Endothelial cell of umbilical vein (primary cell): ENCODE results near the gene COTL1. TPM values are rescaled to one million over a fixed set of nuclear protein-coding genes. Genes with fewer than 3 reads are reported as not detected.

Experiments used
- BruUV-seq: library from RNA; stranded (reverse); fragments of 400-500 nt; replicated peaks from 2 replicates; lab custom pipeline; 2021; lab: Mats Ljungman, UMichigan
- CTCF ChIA-PET: fragments of 300-600, 350-600 bp; sonication (Branson Sonifier 250); formaldehyde crosslinking; loops from one replicate; lab custom pipeline; 2021; ENCODE audit warnings: antibody characterized with exemption, inconsistent platforms; lab: Charles Lee
- POLR2A ChIA-PET: fragments of 300-600, 350-600 bp; sonication (Branson Sonifier 250); formaldehyde crosslinking; loops from one replicate; lab custom pipeline; 2021; ENCODE audit warnings: antibody characterized with exemption, inconsistent platforms; lab: Charles Lee
- DNase-seq: peaks from one replicate; pipeline ENCODE4 v3.0.0-alpha.2; 2011; ENCODE audit warnings: low read depth, low spot score
- FAIRE-seq: peaks from 2 replicates; lab custom pipeline; 2011; peaks lifted over from hg19 to GRCh38; lab: Jason Lieb, UNC
- H2AFZ ChIP-seq: 2 replicates; pipeline ENCODE4 v1.6.0; 2012; ENCODE audit warnings: low read depth, low read length, control low read depth, inconsistent platforms
- H3K27ac ChIP-seq: 2 replicates; pipeline ENCODE4 v1.5.1; 2011; ENCODE audit warnings: low read depth, mild to moderate bottlenecking, control low read depth, low read length, moderate library complexity; ENCODE audit not compliant: insufficient read depth
- H3K27me3 ChIP-seq, 2 experiments: 2 replicates each; pipeline versions ENCODE4 v1.6.0 to v1.6.1; 2011; ENCODE audit warnings: low read length in 2 of 2, mixed read lengths in 1 of 2; ENCODE audit not compliant: control insufficient read depth in 2 of 2, insufficient read depth in 2 of 2
- H3K36me3 ChIP-seq, 2 experiments: 2 replicates in 1 of 2; 3 replicates in 1 of 2; pipeline ENCODE4 v1.5.1; 2011; ENCODE audit warnings: low read length in 2 of 2, mild to moderate bottlenecking in 1 of 2, moderate library complexity in 1 of 2; ENCODE audit not compliant: control insufficient read depth in 2 of 2, insufficient read depth in 2 of 2; ENCODE audit errors: extremely low read depth in 1 of 2
- H3K4me1 ChIP-seq: 3 replicates; pipeline ENCODE4 v1.5.1; 2011; ENCODE audit warnings: mild to moderate bottlenecking, low read length; ENCODE audit not compliant: control insufficient read depth, insufficient read depth; ENCODE audit errors: extremely low read depth
- H3K4me2 ChIP-seq: 2 replicates; pipeline ENCODE4 v1.6.1; 2011; ENCODE audit warnings: low read length, control low read depth, mixed read lengths; ENCODE audit not compliant: insufficient read depth
- H3K4me3 ChIP-seq, 3 experiments: fragments of 200-600 bp in 1 of 3; sonication (generic), shearing (Covaris generic) in 1 of 3; replicated peaks in 1 of 3; 2 replicates each; pipeline ENCODE4 v1.5.1; 2011 to 2016; ENCODE audit warnings: control low read depth in 3 of 3, low read length in 3 of 3, mild to moderate bottlenecking in 2 of 3, inconsistent platforms in 1 of 3, low read depth in 1 of 3, moderate library complexity in 1 of 3; ENCODE audit not compliant: insufficient read depth in 1 of 3
- H3K79me2 ChIP-seq: 2 replicates; pipeline ENCODE4 v1.6.0; 2012; ENCODE audit warnings: low read length, inconsistent platforms; ENCODE audit not compliant: control insufficient read depth, insufficient read depth
- H3K9ac ChIP-seq: replicated peaks from 2 replicates; pipeline ENCODE3; 2011; ENCODE audit warnings: low read length, control low read depth; ENCODE audit not compliant: insufficient read depth; ENCODE audit errors: extremely low read depth
- H3K9me1 ChIP-seq: replicated peaks from 3 replicates; pipeline ENCODE4 v1.6.0; 2011; ENCODE audit warnings: mild to moderate bottlenecking, low read length; ENCODE audit not compliant: control insufficient read depth, insufficient read depth; ENCODE audit errors: extremely low read depth
- H3K9me3 ChIP-seq: replicated peaks from 2 replicates; pipeline ENCODE4 v1.5.1; 2012; ENCODE audit warnings: low read length, inconsistent platforms; ENCODE audit not compliant: control insufficient read depth, insufficient read depth
- H4K20me1 ChIP-seq: replicated peaks from 2 replicates; pipeline ENCODE3; 2011; ENCODE audit warnings: mild to moderate bottlenecking, low read length; ENCODE audit not compliant: control insufficient read depth, insufficient read depth; ENCODE audit errors: extremely low read depth
- EZH2 ChIP-seq: IDR thresholded peaks from 2 replicates; pipeline ENCODE4 v1.6.1; 2012; ENCODE audit warnings: borderline replicate concordance, low read depth, mild to moderate bottlenecking, moderate library complexity, low read length, inconsistent platforms; ENCODE audit not compliant: severe bottlenecking
- FOS ChIP-seq: IDR thresholded peaks from 2 replicates; pipeline ENCODE4 v1.6.1; 2011; ENCODE audit warnings: mild to moderate bottlenecking, low read length, moderate library complexity, borderline replicate concordance; ENCODE audit not compliant: insufficient read depth
- GATA2 ChIP-seq: IDR thresholded peaks from 2 replicates; pipeline ENCODE4 v1.7.0; 2011; ENCODE audit warnings: low read depth, mild to moderate bottlenecking, moderate library complexity, mixed read lengths, low read length; ENCODE audit not compliant: insufficient read length, insufficient read depth
- JUN ChIP-seq: IDR thresholded peaks from 2 replicates; pipeline ENCODE4 v1.6.1; 2011; ENCODE audit warnings: borderline replicate concordance, low read depth; ENCODE audit not compliant: insufficient read length, insufficient read depth
- MYC ChIP-seq: IDR thresholded peaks from one replicate; pipeline ENCODE4 v1.6.1; 2011; ENCODE audit warnings: mild to moderate bottlenecking, low read depth, low read length
- POLR2A ChIP-seq: IDR thresholded peaks from 2 replicates; pipeline ENCODE4 v1.6.1; 2012; ENCODE audit warnings: low read depth, mild to moderate bottlenecking, control low read depth, low read length
- POLR2AphosphoS5 ChIP-seq: IDR thresholded peaks from 2 replicates; pipeline ENCODE4 v1.6.1; 2012; ENCODE audit warnings: low read depth, mild to moderate bottlenecking, control low read depth, low read length, moderate library complexity; ENCODE audit not compliant: insufficient read depth
- dilution Hi-C: fragments of 300-500 bp; cut with MboI; formaldehyde crosslinking; loops from one replicate; pipeline ENCODE4 v1.15.0; 2019; ENCODE audit warnings: low sequenced_read_pairs; ENCODE audit not compliant: extremely low pct_ligation_motif_present
- intact Hi-C: fragments of 100-400 bp; cut with micrococcal nuclease; formaldehyde crosslinking; loops from one replicate; pipeline ENCODE4 v1.10.0; 2022
- polyA plus RNA-seq, 4 experiments: library from polyadenylated mRNA; depleted of rRNA in 3 of 4; stranded (reverse) in 3 of 4; unstranded in 1 of 4; fragments of >200 nt; gene quantifications; 2 replicates each; pipeline versions ENCODE4 v1.2.1 to v1.2.3, GENCODE V29; 2011 to 2012; ENCODE audit warnings: missing spikeins in 1 of 4
- total RNA-seq: library from RNA; stranded (reverse); gene quantifications from 2 replicates; pipeline ENCODE4 v1.2.3, GENCODE V29; 2021
- TF ChIP-seq, protein P1 (sequence below): IDR thresholded peaks from 2 replicates; pipeline ENCODE4 v1.6.1; 2011; ENCODE audit not compliant: insufficient read depth, insufficient read length
- TF ChIP-seq, protein P2 (sequence below), 2 donors: IDR thresholded peaks; 1 replicate in 1 of 2; 2 replicates in 1 of 2; pipeline ENCODE4 v1.5.1; 2011; ENCODE audit warnings: low read length in 2 of 2, mild to moderate bottlenecking in 2 of 2, moderate library complexity in 2 of 2, control low read depth in 1 of 2, inconsistent platforms in 1 of 2, low read depth in 1 of 2; ENCODE audit not compliant: insufficient read depth in 1 of 2; ENCODE audit errors: extremely low read depth in 1 of 2

COTL1 gene
- total and polyA plus RNA-seq, 2 donors (not counting 3 experiments of a cell fraction or from before 2014, with no cell fraction given) = 90.0 to 200 TPM

GRCh38 chr16:84603940-84604339 lies 13.9 kb downstream of the COTL1 start:
- Histone ChIP-seq H3K4me2 (no peak overlapping the region), H3K9ac (no peak overlapping the region), H3K4me1 (peaks cover 50% of the 10 kb centered on the region), H3K79me2 (peaks cover 62% of the 10 kb centered on the region), H3K36me3 (peaks cover 0 to 3% of the 10 kb centered on the region in 2 experiments), H3K27ac (peak overlapping the region; percentile 81), H4K20me1 (no peaks in the 10 kb centered on the region), H2AFZ (no peak overlapping the region), H3K9me1 (no peaks in the 10 kb centered on the region), H3K4me3 (no peak overlapping the region), H3K9me3 (no peaks in the 10 kb centered on the region), H3K27me3 (no peaks in the 10 kb centered on the region)
- no peak for DNase-seq
- POLR2A ChIA-PET = no interaction called here
- TF ChIP-seq GATA2 (no peak), FOS (no peak), MYC (no peak), JUN (no peak), POLR2AphosphoS5 (no peak), POLR2A (no peak), EZH2 (no peak)
- TF ChIP-seq, protein P1, sequence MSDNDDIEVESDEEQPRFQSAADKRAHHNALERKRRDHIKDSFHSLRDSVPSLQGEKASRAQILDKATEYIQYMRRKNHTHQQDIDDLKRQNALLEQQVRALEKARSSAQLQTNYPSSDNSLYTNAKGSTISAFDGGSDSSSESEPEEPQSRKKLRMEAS = no peak
- TF ChIP-seq, protein P2, sequence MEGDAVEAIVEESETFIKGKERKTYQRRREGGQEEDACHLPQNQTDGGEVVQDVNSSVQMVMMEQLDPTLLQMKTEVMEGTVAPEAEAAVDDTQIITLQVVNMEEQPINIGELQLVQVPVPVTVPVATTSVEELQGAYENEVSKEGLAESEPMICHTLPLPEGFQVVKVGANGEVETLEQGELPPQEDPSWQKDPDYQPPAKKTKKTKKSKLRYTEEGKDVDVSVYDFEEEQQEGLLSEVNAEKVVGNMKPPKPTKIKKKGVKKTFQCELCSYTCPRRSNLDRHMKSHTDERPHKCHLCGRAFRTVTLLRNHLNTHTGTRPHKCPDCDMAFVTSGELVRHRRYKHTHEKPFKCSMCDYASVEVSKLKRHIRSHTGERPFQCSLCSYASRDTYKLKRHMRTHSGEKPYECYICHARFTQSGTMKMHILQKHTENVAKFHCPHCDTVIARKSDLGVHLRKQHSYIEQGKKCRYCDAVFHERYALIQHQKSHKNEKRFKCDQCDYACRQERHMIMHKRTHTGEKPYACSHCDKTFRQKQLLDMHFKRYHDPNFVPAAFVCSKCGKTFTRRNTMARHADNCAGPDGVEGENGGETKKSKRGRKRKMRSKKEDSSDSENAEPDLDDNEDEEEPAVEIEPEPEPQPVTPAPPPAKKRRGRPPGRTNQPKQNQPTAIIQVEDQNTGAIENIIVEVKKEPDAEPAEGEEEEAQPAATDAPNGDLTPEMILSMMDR (IDR thresholded peaks at IDR 0.05; ENCODE audit: extremely low read depth in 1 of 2, insufficient read depth in 1 of 2, low read depth in 1 of 2, low read length in 2 of 2) = no peak
- no TSS peak for BruUV-seq
- FAIRE-seq = no peak
- intact Hi-C loops = loop anchor here (1.0 kb wide), 1 partner anchor 14 kb away; the partner anchor contains the start of gene COTL1
- dilution Hi-C loops = loop anchor here (25.0 kb wide), 1 partner anchor 92 kb away; the partner anchor contains the start of gene MEAK7
- CTCF ChIA-PET = interaction anchor here (1.0 kb wide), 1 partner anchor 98 kb away, joined by 7 read pairs; no protein-coding TSS in a partner anchor
